Lung (tissue), 12 donors: ENCODE data around the gene ATP11A. TPM values are rescaled to one million over a fixed set of nuclear protein-coding genes. Genes with fewer than 3 reads are reported as not detected.
A peak's percentile ranks its signal among the peaks of the same experiment; 100 is the strongest.

ENCODE experiments used
- ATAC-seq: fragments of 200-7000 bp; cut with Tn5 transposase; one replicate; pipeline ENCODE4 v1.9.1; 2020; ENCODE audit warnings: moderate number of reproducible peaks; ENCODE audit not compliant: insufficient read depth, low FRiP score
- DNase-seq, 3 donors: peaks; one replicate each; pipeline ENCODE4 v3.0.0-alpha.2; 2013 to 2017
- H3K27ac ChIP-seq, 2 donors: one replicate each; pipeline ENCODE4 v1.5.1; 2013; ENCODE audit warnings: mild to moderate bottlenecking in 2 of 2, moderate library complexity in 2 of 2, control low read depth in 1 of 2, inconsistent platforms in 1 of 2, low read depth in 1 of 2, low read length in 1 of 2
- H3K27me3 ChIP-seq, 3 donors: one replicate each; pipeline ENCODE4 v1.5.1; 2013; ENCODE audit warnings: low read length in 2 of 3; ENCODE audit not compliant: control insufficient read depth in 3 of 3, insufficient read depth in 3 of 3
- H3K36me3 ChIP-seq, 4 donors: one replicate each; pipeline ENCODE4 v1.5.1; 2013; ENCODE audit warnings: low read length in 4 of 4, mild to moderate bottlenecking in 1 of 4, moderate library complexity in 1 of 4; ENCODE audit not compliant: control insufficient read depth in 4 of 4, insufficient read depth in 4 of 4
- H3K4me1 ChIP-seq, 5 donors: one replicate each; pipeline ENCODE4 v1.5.1; 2013; ENCODE audit warnings: low read length in 5 of 5, mild to moderate bottlenecking in 2 of 5, moderate library complexity in 1 of 5; ENCODE audit not compliant: control insufficient read depth in 5 of 5, insufficient read depth in 5 of 5
- H3K4me3 ChIP-seq: one replicate; pipeline ENCODE4 v1.5.1; 2013; ENCODE audit warnings: mild to moderate bottlenecking, control low read depth, moderate library complexity
- H3K9ac ChIP-seq, 2 donors: one replicate each; pipeline ENCODE4 v1.5.1; 2013; ENCODE audit warnings: low read length in 2 of 2, control low read depth in 1 of 2; ENCODE audit not compliant: insufficient read depth in 1 of 2
- H3K9me3 ChIP-seq, 4 donors: one replicate each; pipeline ENCODE4 v1.5.1; 2013; ENCODE audit warnings: low read length in 3 of 4, mild to moderate bottlenecking in 1 of 4, moderate library complexity in 1 of 4; ENCODE audit not compliant: control insufficient read depth in 4 of 4, insufficient read depth in 3 of 4
- CTCF ChIP-seq: IDR thresholded peaks from 2 replicates; pipeline ENCODE4 v1.5.1; 2012; ENCODE audit warnings: mild to moderate bottlenecking; ENCODE audit errors: control extremely low read depth, extremely low read depth
- WGBS, 2 donors: extraction: QIAGEN DNeasy Blood & Tissue Kit; methylation state at CpG; one replicate each; pipeline ENCODE4 v1.1.7; 2013; 5-methylcytosine and 5-hydroxymethylcytosine counted together
- polyA plus RNA-seq, 2 donors: library from polyadenylated mRNA; stranded (reverse); fragments of 200-250 nt; gene quantifications; one replicate each; pipeline ENCODE4 v1.2.1, GENCODE V29; 2013
- total RNA-seq, 2 donors: library from RNA; depleted of rRNA in 1 of 2; stranded (reverse); fragments of >200 nt in 1 of 2; gene quantifications; one replicate each; pipeline ENCODE4 v1.2.1, GENCODE V29; 2014 to 2021
- donor health status: control.
- donor health status: control.
- donor health status: Bipolar disorder and iron deficiency.
- donor health status: healthy.
- donor health status: DM: yes; HTN: yes; CAD: no.

ATP11A gene
- total and polyA plus RNA-seq, 4 donors: 46.3 to 317 (median 162) TPM

GRCh38 chr13:112703449-112704284, 13.8 kb downstream of the ATP11A start:
- H3K4me3 ChIP-seq: no peak overlapping the region
- no peaks in the 10 kb centered on the region for H3K9me3 ChIP-seq
- peak in 1 of 3 donors; percentile 14 for DNase-seq
- ATAC-seq: no peak
- H3K9ac ChIP-seq: peak overlapping the region in 1 of 2 donors; percentile 17
- WGBS, 2 donors: 77 to 78% methylated on average over 22 of the region's 22 CpGs
- peaks cover 0 to 2% (median 0%) of the 10 kb centered on the region in 4 donors for H3K36me3 ChIP-seq
- H3K27ac ChIP-seq: peak overlapping the region; percentile 0 to 66
- TF ChIP-seq CTCF: no peak
- H3K4me1 ChIP-seq: peaks cover 0 to 25% (median 10%) of the 10 kb centered on the region in 5 donors
- no peaks in the 10 kb centered on the region for H3K27me3 ChIP-seq

DNA sequence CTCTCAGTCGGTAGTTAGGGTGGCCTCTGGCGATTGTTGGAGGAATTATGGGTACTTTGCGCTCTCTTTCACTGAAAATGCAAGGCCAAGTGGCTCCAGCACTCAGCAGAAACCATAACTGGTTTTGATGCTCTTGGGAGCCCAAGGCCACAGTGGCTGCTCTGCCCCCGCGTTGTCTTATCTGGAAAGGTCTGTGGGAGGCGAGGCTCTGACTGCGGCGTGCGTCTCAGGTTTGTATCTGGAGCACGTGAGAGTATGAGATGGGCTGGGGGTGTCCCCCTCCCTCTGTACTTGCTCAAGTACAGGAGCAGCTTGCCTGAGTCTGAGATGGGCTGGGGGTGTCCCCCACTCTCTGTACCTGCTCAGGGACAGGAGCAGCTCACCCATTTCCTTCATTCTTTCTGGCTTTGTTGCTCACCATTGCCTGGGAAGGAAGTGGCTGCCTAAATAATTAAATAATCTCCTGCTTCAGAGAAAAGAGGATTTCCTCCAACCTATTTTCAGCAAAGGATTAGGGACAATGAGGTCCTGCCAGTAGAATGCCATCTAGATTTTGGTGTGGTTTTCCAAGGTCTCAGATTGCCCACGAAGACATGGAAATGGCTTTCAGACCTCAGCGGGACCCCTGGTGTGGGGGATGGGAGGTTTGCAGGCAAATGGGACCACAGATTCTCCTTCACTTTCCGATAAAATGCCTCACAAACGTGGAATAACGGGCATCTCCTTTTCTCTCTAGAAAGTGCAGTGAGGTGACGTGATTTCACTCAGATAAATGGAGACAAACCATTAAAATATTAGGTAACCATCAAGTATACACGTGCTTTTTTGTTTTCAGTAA, 14.7 kb downstream of the ATP11A start:
- H3K4me1 ChIP-seq: peaks cover 0 to 23% (median 8%) of the 10 kb centered on the region in 5 donors
- H3K36me3 ChIP-seq: peaks cover 0 to 2% (median 0%) of the 10 kb centered on the region in 4 donors
- no peaks in the 10 kb centered on the region for H3K27me3 ChIP-seq
- no peak overlapping the region for H3K4me3 ChIP-seq
- H3K27ac ChIP-seq: peak overlapping the region; percentile 29 to 66
- DNase-seq: peak in 1 of 3 donors; percentile 19
- no peak for ATAC-seq
- no peak for TF ChIP-seq CTCF
- peak overlapping the region; percentile 17 to 43 for H3K9ac ChIP-seq
- 52 to 70% methylated on average over 17 of the region's 17 CpGs for WGBS, 2 donors
- no peaks in the 10 kb centered on the region for H3K9me3 ChIP-seq

GRCh38 chr13:112705286-112705685, 15.4 kb downstream of the ATP11A start:
- ATAC-seq (no peak), DNase-seq (peak in 1 of 3 donors; percentile 15)
- 67 to 83% methylated on average over 17 of the region's 17 CpGs for WGBS, 2 donors
- H3K27me3 ChIP-seq: no peaks in the 10 kb centered on the region
- TF ChIP-seq CTCF: no peak
- H3K27ac ChIP-seq: peak overlapping the region in 1 of 2 donors; percentile 8
- no peak overlapping the region for H3K4me3 ChIP-seq
- H3K36me3 ChIP-seq: peaks cover 0 to 2% (median 0%) of the 10 kb centered on the region in 4 donors
- H3K9me3 ChIP-seq: no peaks in the 10 kb centered on the region
- H3K4me1 ChIP-seq: peaks cover 0 to 27% (median 7%) of the 10 kb centered on the region in 5 donors
- no peak overlapping the region for H3K9ac ChIP-seq
